Endothelial cell of umbilical vein (primary cell): ENCODE data around the gene CYP39A1. TPM values are rescaled to one million over a fixed set of nuclear protein-coding genes. Genes with fewer than 3 reads are reported as not detected.

ENCODE experiments used
- BruUV-seq: library from RNA; stranded (reverse); fragments of 400-500 nt; replicated peaks from 2 replicates; lab custom pipeline; 2021; lab: Mats Ljungman, UMichigan
- CTCF ChIA-PET: fragments of 300-600, 350-600 bp; sonication (Branson Sonifier 250); formaldehyde crosslinking; loops from one replicate; lab custom pipeline; 2021; ENCODE audit warnings: antibody characterized with exemption, inconsistent platforms; lab: Charles Lee
- POLR2A ChIA-PET: fragments of 300-600, 350-600 bp; sonication (Branson Sonifier 250); formaldehyde crosslinking; loops from one replicate; lab custom pipeline; 2021; ENCODE audit warnings: antibody characterized with exemption, inconsistent platforms; lab: Charles Lee
- DNase-seq: peaks from one replicate; pipeline ENCODE4 v3.0.0-alpha.2; 2011; ENCODE audit warnings: low read depth, low spot score
- FAIRE-seq: peaks from 2 replicates; lab custom pipeline; 2011; peaks lifted over from hg19 to GRCh38; lab: Jason Lieb, UNC
- H2AFZ ChIP-seq: 2 replicates; pipeline ENCODE4 v1.6.0; 2012; ENCODE audit warnings: low read depth, low read length, control low read depth, inconsistent platforms
- H3K27ac ChIP-seq: 2 replicates; pipeline ENCODE4 v1.5.1; 2011; ENCODE audit warnings: low read depth, mild to moderate bottlenecking, control low read depth, low read length, moderate library complexity; ENCODE audit not compliant: insufficient read depth
- H3K27me3 ChIP-seq, 2 experiments: 2 replicates each; pipeline versions ENCODE4 v1.6.0 to v1.6.1; 2011; ENCODE audit warnings: low read length in 2 of 2, mixed read lengths in 1 of 2; ENCODE audit not compliant: control insufficient read depth in 2 of 2, insufficient read depth in 2 of 2
- H3K36me3 ChIP-seq, 2 experiments: 2 replicates in 1 of 2; 3 replicates in 1 of 2; pipeline ENCODE4 v1.5.1; 2011; ENCODE audit warnings: low read length in 2 of 2, mild to moderate bottlenecking in 1 of 2, moderate library complexity in 1 of 2; ENCODE audit not compliant: control insufficient read depth in 2 of 2, insufficient read depth in 2 of 2; ENCODE audit errors: extremely low read depth in 1 of 2
- H3K4me1 ChIP-seq: 3 replicates; pipeline ENCODE4 v1.5.1; 2011; ENCODE audit warnings: mild to moderate bottlenecking, low read length; ENCODE audit not compliant: control insufficient read depth, insufficient read depth; ENCODE audit errors: extremely low read depth
- H3K4me2 ChIP-seq: 2 replicates; pipeline ENCODE4 v1.6.1; 2011; ENCODE audit warnings: low read length, control low read depth, mixed read lengths; ENCODE audit not compliant: insufficient read depth
- H3K4me3 ChIP-seq, 3 experiments: fragments of 200-600 bp in 1 of 3; sonication (generic), shearing (Covaris generic) in 1 of 3; replicated peaks in 1 of 3; 2 replicates each; pipeline ENCODE4 v1.5.1; 2011 to 2016; ENCODE audit warnings: control low read depth in 3 of 3, low read length in 3 of 3, mild to moderate bottlenecking in 2 of 3, inconsistent platforms in 1 of 3, low read depth in 1 of 3, moderate library complexity in 1 of 3; ENCODE audit not compliant: insufficient read depth in 1 of 3
- H3K79me2 ChIP-seq: 2 replicates; pipeline ENCODE4 v1.6.0; 2012; ENCODE audit warnings: low read length, inconsistent platforms; ENCODE audit not compliant: control insufficient read depth, insufficient read depth
- H3K9ac ChIP-seq: replicated peaks from 2 replicates; pipeline ENCODE3; 2011; ENCODE audit warnings: low read length, control low read depth; ENCODE audit not compliant: insufficient read depth; ENCODE audit errors: extremely low read depth
- H3K9me1 ChIP-seq: replicated peaks from 3 replicates; pipeline ENCODE4 v1.6.0; 2011; ENCODE audit warnings: mild to moderate bottlenecking, low read length; ENCODE audit not compliant: control insufficient read depth, insufficient read depth; ENCODE audit errors: extremely low read depth
- H3K9me3 ChIP-seq: replicated peaks from 2 replicates; pipeline ENCODE4 v1.5.1; 2012; ENCODE audit warnings: low read length, inconsistent platforms; ENCODE audit not compliant: control insufficient read depth, insufficient read depth
- H4K20me1 ChIP-seq: replicated peaks from 2 replicates; pipeline ENCODE3; 2011; ENCODE audit warnings: mild to moderate bottlenecking, low read length; ENCODE audit not compliant: control insufficient read depth, insufficient read depth; ENCODE audit errors: extremely low read depth
- CTCF ChIP-seq, 2 donors: IDR thresholded peaks; 1 replicate in 1 of 2; 2 replicates in 1 of 2; pipeline ENCODE4 v1.5.1; 2011; ENCODE audit warnings: low read length in 2 of 2, mild to moderate bottlenecking in 2 of 2, moderate library complexity in 2 of 2, control low read depth in 1 of 2, inconsistent platforms in 1 of 2, low read depth in 1 of 2; ENCODE audit not compliant: insufficient read depth in 1 of 2; ENCODE audit errors: extremely low read depth in 1 of 2
- EZH2 ChIP-seq: IDR thresholded peaks from 2 replicates; pipeline ENCODE4 v1.6.1; 2012; ENCODE audit warnings: borderline replicate concordance, low read depth, mild to moderate bottlenecking, moderate library complexity, low read length, inconsistent platforms; ENCODE audit not compliant: severe bottlenecking
- FOS ChIP-seq: IDR thresholded peaks from 2 replicates; pipeline ENCODE4 v1.6.1; 2011; ENCODE audit warnings: mild to moderate bottlenecking, low read length, moderate library complexity, borderline replicate concordance; ENCODE audit not compliant: insufficient read depth
- GATA2 ChIP-seq: IDR thresholded peaks from 2 replicates; pipeline ENCODE4 v1.7.0; 2011; ENCODE audit warnings: low read depth, mild to moderate bottlenecking, moderate library complexity, mixed read lengths, low read length; ENCODE audit not compliant: insufficient read length, insufficient read depth
- JUN ChIP-seq: IDR thresholded peaks from 2 replicates; pipeline ENCODE4 v1.6.1; 2011; ENCODE audit warnings: borderline replicate concordance, low read depth; ENCODE audit not compliant: insufficient read length, insufficient read depth
- MAX ChIP-seq: IDR thresholded peaks from 2 replicates; pipeline ENCODE4 v1.6.1; 2011; ENCODE audit not compliant: insufficient read depth, insufficient read length
- MYC ChIP-seq: IDR thresholded peaks from one replicate; pipeline ENCODE4 v1.6.1; 2011; ENCODE audit warnings: mild to moderate bottlenecking, low read depth, low read length
- POLR2A ChIP-seq: IDR thresholded peaks from 2 replicates; pipeline ENCODE4 v1.6.1; 2012; ENCODE audit warnings: low read depth, mild to moderate bottlenecking, control low read depth, low read length
- POLR2AphosphoS5 ChIP-seq: IDR thresholded peaks from 2 replicates; pipeline ENCODE4 v1.6.1; 2012; ENCODE audit warnings: low read depth, mild to moderate bottlenecking, control low read depth, low read length, moderate library complexity; ENCODE audit not compliant: insufficient read depth
- dilution Hi-C: fragments of 300-500 bp; cut with MboI; formaldehyde crosslinking; loops from one replicate; pipeline ENCODE4 v1.15.0; 2019; ENCODE audit warnings: low sequenced_read_pairs; ENCODE audit not compliant: extremely low pct_ligation_motif_present
- intact Hi-C: fragments of 100-400 bp; cut with micrococcal nuclease; formaldehyde crosslinking; loops from one replicate; pipeline ENCODE4 v1.10.0; 2022
- polyA plus RNA-seq, 4 experiments: library from polyadenylated mRNA; depleted of rRNA in 3 of 4; stranded (reverse) in 3 of 4; unstranded in 1 of 4; fragments of >200 nt; gene quantifications; 2 replicates each; pipeline versions ENCODE4 v1.2.1 to v1.2.3, GENCODE V29; 2011 to 2012; ENCODE audit warnings: missing spikeins in 1 of 4
- total RNA-seq: library from RNA; stranded (reverse); gene quantifications from 2 replicates; pipeline ENCODE4 v1.2.3, GENCODE V29; 2021

Gene CYP39A1
- total and polyA plus RNA-seq, 2 donors (not counting 3 experiments of a cell fraction or from before 2014, with no cell fraction given) = not detected

- DNase-seq = no peak
- no peaks in the 10 kb centered on the region for H3K27me3 ChIP-seq
Observed at GRCh38 chr6:46521464-46521971, 131.1 kb downstream of the CYP39A1 start.

GRCh38 chr6:46517202-46517601 is 135.4 kb downstream of the CYP39A1 start:
- ChIA-PET CTCF (no interaction called here), POLR2A (no interaction called here)
- no peak overlapping the region for H3K4me2 ChIP-seq
- no peak overlapping the region for H2AFZ ChIP-seq
- no peak overlapping the region for H3K9ac ChIP-seq
- no peak overlapping the region for H3K4me3 ChIP-seq
- H3K27ac ChIP-seq = no peak overlapping the region
- H3K36me3 ChIP-seq = no peaks in the 10 kb centered on the region
- FAIRE-seq = no peak
- TF ChIP-seq CTCF (IDR thresholded peaks at IDR 0.05; ENCODE audit: extremely low read depth in 1 of 2, insufficient read depth in 1 of 2, low read depth in 1 of 2, low read length in 2 of 2) (no peak), EZH2 (no peak), POLR2AphosphoS5 (no peak), JUN (no peak), MYC (no peak), FOS (no peak), MAX (no peak), GATA2 (no peak), POLR2A (no peak)
- no peaks in the 10 kb centered on the region for H3K9me3 ChIP-seq
- no peaks in the 10 kb centered on the region for H3K79me2 ChIP-seq
- no peak for DNase-seq
- dilution Hi-C loops (no loop called here), intact Hi-C loops (no loop called here)
- H3K4me1 ChIP-seq = no peaks in the 10 kb centered on the region
- no TSS peak for BruUV-seq
- H3K9me1 ChIP-seq = no peaks in the 10 kb centered on the region
- no peaks in the 10 kb centered on the region for H3K27me3 ChIP-seq
- no peaks in the 10 kb centered on the region for H4K20me1 ChIP-seq

More at GRCh38 chr6:46521464-46521971, 131.1 kb downstream of the CYP39A1 start:
- intact Hi-C loops = no loop called here
- H3K36me3 ChIP-seq = no peaks in the 10 kb centered on the region
- H3K4me1 ChIP-seq = no peaks in the 10 kb centered on the region
- POLR2A ChIA-PET = no interaction called here
- no peak for FAIRE-seq
- H4K20me1 ChIP-seq = no peaks in the 10 kb centered on the region
- H3K27ac ChIP-seq = no peak overlapping the region
- H3K9me1 ChIP-seq = no peaks in the 10 kb centered on the region
- no peak overlapping the region for H3K4me2 ChIP-seq
- CTCF ChIA-PET = no interaction called here
- no peak overlapping the region for H3K4me3 ChIP-seq
- TF ChIP-seq POLR2A = no peak
- TF ChIP-seq MYC = no peak
- TF ChIP-seq POLR2AphosphoS5 = no peak
- H3K79me2 ChIP-seq = no peaks in the 10 kb centered on the region
- dilution Hi-C loops = no loop called here
- no peak overlapping the region for H2AFZ ChIP-seq
- H3K9me3 ChIP-seq = no peaks in the 10 kb centered on the region
- no peak overlapping the region for H3K9ac ChIP-seq
- BruUV-seq = no TSS peak
